Upper lobe of left lung (tissue), 6 donors: ENCODE results near the gene CNN2. TPM values are rescaled to one million over a fixed set of nuclear protein-coding genes. Genes with fewer than 3 reads are reported as not detected.

Source experiments
- ATAC-seq, 2 donors: fragments of 200-7000 bp; cut with Tn5 transposase; one replicate each; pipeline ENCODE4 v1.9.1; 2022; ENCODE audit warnings: mild to moderate bottlenecking in 2 of 2, moderate library complexity in 2 of 2; ENCODE audit not compliant: low FRiP score in 2 of 2
- DNase-seq, 2 donors: peaks; one replicate each; pipeline ENCODE4 v3.0.0-alpha.2; 2019 to 2020
- H3K27ac ChIP-seq, 4 donors: fragments of 200-600 bp; sonication (generic); one replicate each; pipeline ENCODE4 v1.5.1; 2016 to 2019
- H3K27me3 ChIP-seq, 4 donors: fragments of 200-600 bp; sonication (generic); one replicate each; pipeline ENCODE4 v1.5.1; 2017 to 2019
- H3K36me3 ChIP-seq, 4 donors: fragments of 200-600 bp; sonication (generic); one replicate each; pipeline ENCODE4 v1.5.1; 2016 to 2019
- H3K4me1 ChIP-seq, 4 donors: fragments of 200-600 bp; sonication (generic); one replicate each; pipeline ENCODE4 v1.5.1; 2018 to 2019
- H3K4me3 ChIP-seq, 4 donors: fragments of 200-600 bp; sonication (generic); one replicate each; pipeline ENCODE4 v1.5.1; 2017 to 2019; ENCODE audit warnings: mild to moderate bottlenecking in 2 of 4, moderate library complexity in 1 of 4
- H3K9me3 ChIP-seq, 4 donors: fragments of 200-600 bp; sonication (generic); one replicate each; pipeline ENCODE4 v1.5.1; 2018 to 2019
- CTCF ChIP-seq, 6 experiments: fragments of 450-650 bp in 4 of 6; fragments of 200-600 bp in 2 of 6; sonication (generic) in 2 of 6; IDR thresholded peaks; one replicate each; pipeline ENCODE4 v1.5.1; 2016 to 2019; ENCODE audit warnings: antibody characterized with exemption in 6 of 6
- EP300 ChIP-seq, 4 donors: sonication (generic); formaldehyde crosslinking; IDR thresholded peaks; one replicate each; pipeline ENCODE4 v1.5.1; 2017; ENCODE audit warnings: antibody characterized with exemption in 4 of 4, control low read depth in 2 of 4
- POLR2A ChIP-seq, 4 donors: fragments of 450-650 bp; IDR thresholded peaks; one replicate each; pipeline ENCODE4 v1.5.1; 2016 to 2017; ENCODE audit warnings: antibody characterized with exemption in 4 of 4, mild to moderate bottlenecking in 2 of 4
- POLR2AphosphoS5 ChIP-seq, 2 donors: sonication (generic); formaldehyde crosslinking; IDR thresholded peaks; one replicate each; pipeline ENCODE4 v1.5.1; 2017; ENCODE audit warnings: antibody characterized with exemption in 2 of 2
- WGBS, 2 donors: methylation state at CpG; one replicate each; pipeline ENCODE4 v1.1.5; 2017 to 2018; 5-methylcytosine and 5-hydroxymethylcytosine counted together
- total RNA-seq, 6 donors: library from RNA; depleted of rRNA in 4 of 6; stranded (reverse); fragments of >200 nt in 4 of 6; gene quantifications; one replicate each; pipeline versions ENCODE4 v1.1.0 to v1.2.1, GENCODE V29; 2016 to 2021
- donor health status: DM: no; HTN: no; CAD: no; lungs with moderate emphysema.
- donor health status: DM: no; HTN: yes; CAD: no; lungs with severe emphysema.

Gene CNN2
- total RNA-seq, 6 donors from 2014 or later: 98.1 to 262 (median 164) TPM

GRCh38 chr19:1012334-1012733, 14.1 kb upstream of the CNN2 start:
- DNase-seq: peak in 1 of 2 donors; percentile 80
- Histone ChIP-seq H3K36me3 (peaks cover 13 to 74% (median 62%) of the 10 kb centered on the region in 4 donors), H3K4me1 (peaks cover 20 to 29% (median 24%) of the 10 kb centered on the region in 4 donors)

GRCh38 chr19:1013218-1013617, 13.2 kb upstream of the CNN2 start:
- Histone ChIP-seq H3K27me3 (no peaks in the 10 kb centered on the region), H3K4me3 (no peak overlapping the region), H3K9me3 (no peaks in the 10 kb centered on the region), H3K36me3 (peaks cover 13 to 67% (median 61%) of the 10 kb centered on the region in 4 donors), H3K4me1 (peaks cover 28 to 38% (median 33%) of the 10 kb centered on the region in 4 donors), H3K27ac (no peak overlapping the region)
- TF ChIP-seq CTCF (IDR thresholded peaks at IDR 0.05): no peak
- TF ChIP-seq EP300 (IDR thresholded peaks at IDR 0.05): no peak
- TF ChIP-seq POLR2AphosphoS5 (IDR thresholded peaks at IDR 0.05): no peak
- no peak for TF ChIP-seq POLR2A (IDR thresholded peaks at IDR 0.05)
- ATAC-seq (no peak), DNase-seq (peak in 1 of 2 donors; percentile 63)
- WGBS, 2 donors: 100% methylated on average over 3 to 7 of the region's 10 CpGs

More at GRCh38 chr19:1012334-1012733, 14.1 kb upstream of the CNN2 start:
- WGBS, 2 donors: 91% methylated on average over 16 of the region's 18 CpGs; no CpG with 5 or more reads in 1 of the 2 donors
- no peak for ATAC-seq
- Histone ChIP-seq H3K27me3 (no peaks in the 10 kb centered on the region), H3K4me3 (no peak overlapping the region), H3K27ac (no peak overlapping the region), H3K9me3 (no peaks in the 10 kb centered on the region)
- TF ChIP-seq EP300 (IDR thresholded peaks at IDR 0.05) (no peak), POLR2AphosphoS5 (IDR thresholded peaks at IDR 0.05) (no peak), CTCF (IDR thresholded peaks at IDR 0.05) (no peak), POLR2A (IDR thresholded peaks at IDR 0.05) (no peak)

DNA sequence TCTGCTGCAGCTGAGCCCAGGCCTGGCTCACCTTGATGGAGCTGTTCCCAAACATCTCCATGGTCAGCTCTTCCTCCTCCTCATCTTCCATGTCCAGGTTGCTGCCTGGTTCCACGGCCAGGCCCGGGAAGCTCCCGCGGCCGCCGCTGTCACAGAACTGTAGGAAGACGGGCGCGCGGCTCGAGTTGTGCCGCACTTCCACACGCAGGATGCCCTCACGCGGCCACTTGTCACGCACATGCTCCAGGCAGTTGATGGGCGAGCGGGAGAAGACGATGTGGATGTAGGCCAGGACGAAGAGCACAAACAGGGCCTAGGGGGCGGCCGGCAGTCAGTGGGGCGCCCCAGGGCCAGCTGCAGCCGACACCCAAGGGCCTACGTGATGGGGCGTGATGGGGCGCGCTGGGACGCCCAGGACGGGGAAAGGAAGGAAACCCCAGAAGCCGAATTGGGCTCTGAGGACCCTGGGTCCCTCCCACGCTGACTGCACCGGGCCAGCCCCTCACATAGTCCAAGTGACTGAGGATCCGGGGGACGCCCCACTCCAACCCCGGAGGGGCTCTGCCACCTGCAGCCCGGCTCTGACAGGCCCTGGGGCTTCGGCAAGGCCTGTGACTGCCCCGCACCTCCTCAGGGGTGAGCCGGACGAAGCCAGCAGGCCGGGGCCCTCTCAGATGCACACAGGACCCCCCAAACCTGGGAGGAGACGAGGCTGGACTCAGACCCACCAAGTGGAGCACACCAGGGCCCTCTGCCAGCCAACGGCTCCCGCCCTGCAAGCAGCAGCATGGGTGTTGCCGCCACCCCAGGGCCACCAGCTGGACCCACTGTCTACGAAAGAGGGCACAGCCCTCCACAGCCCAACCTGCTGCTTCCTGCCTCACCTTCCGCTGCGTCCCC, 12.0 kb upstream of the CNN2 start:
- Histone ChIP-seq H3K27me3 (no peaks in the 10 kb centered on the region), H3K27ac (no peak overlapping the region), H3K4me3 (no peak overlapping the region), H3K9me3 (no peaks in the 10 kb centered on the region), H3K36me3 (peaks cover 13 to 55% (median 53%) of the 10 kb centered on the region in 4 donors), H3K4me1 (peaks cover 37 to 50% (median 43%) of the 10 kb centered on the region in 4 donors)
- DNase-seq (peak in 1 of 2 donors; percentile 84), ATAC-seq (no peak)
- 95 to 96% methylated on average over 36 to 37 of the region's 49 CpGs for WGBS, 2 donors
- TF ChIP-seq EP300 (IDR thresholded peaks at IDR 0.05) (no peak), POLR2AphosphoS5 (IDR thresholded peaks at IDR 0.05) (no peak), POLR2A (IDR thresholded peaks at IDR 0.05) (no peak), CTCF (IDR thresholded peaks at IDR 0.05) (no peak)

- peaks cover 13 to 48% (median 44%) of the 10 kb centered on the region in 4 donors for H3K36me3 ChIP-seq
- TF ChIP-seq EP300 (IDR thresholded peaks at IDR 0.05) (no peak), CTCF (IDR thresholded peaks at IDR 0.05) (no peak), POLR2AphosphoS5 (IDR thresholded peaks at IDR 0.05) (no peak), POLR2A (IDR thresholded peaks at IDR 0.05) (no peak)
- peaks cover 42 to 58% (median 48%) of the 10 kb centered on the region in 4 donors for H3K4me1 ChIP-seq
- no peaks in the 10 kb centered on the region for H3K9me3 ChIP-seq
- H3K27ac ChIP-seq: no peak overlapping the region
- WGBS, 2 donors: 92 to 93% methylated on average over 7 to 26 of the region's 29 CpGs
- no peak for ATAC-seq
- H3K4me3 ChIP-seq: no peak overlapping the region
- DNase-seq: peak in 1 of 2 donors; percentile 81
- no peaks in the 10 kb centered on the region for H3K27me3 ChIP-seq
Measured at GRCh38 chr19:1015061-1015781, 11.2 kb upstream of the CNN2 start.
